ENCODE measurements around the gene ZSWIM8. TPM values are rescaled to one million over a fixed set of nuclear protein-coding genes. Genes with fewer than 3 reads are reported as not detected.

Gene ZSWIM8
- total and polyA plus RNA-seq, 10 of the 15 experiments (the other 5 are each of a cell fraction or from before 2014, with no cell fraction given): 7.8 to 47.1 (median 23.6) TPM

- TF ChIP-seq ZNF384 (IDR thresholded peaks at IDR 0.05; ENCODE audit: borderline replicate concordance, low read depth, low read length) (no peak), TCF7 (IDR thresholded peaks at IDR 0.05; ENCODE audit: borderline replicate concordance) (no peak), SIN3A (IDR thresholded peaks at IDR 0.05; ENCODE audit: low read depth, low read length) (no peak), NKRF (conservative IDR thresholded peaks at IDR 0.05) (no peak), FOXK2 (IDR thresholded peaks at IDR 0.05) (no peak), BCL3 (IDR thresholded peaks at IDR 0.05; ENCODE audit: borderline replicate concordance, insufficient read depth, low read depth, low read length, poor library complexity, severe bottlenecking) (no peak), EP300 (IDR thresholded peaks at IDR 0.05; ENCODE audit: borderline replicate concordance in 1 of 2, control insufficient read depth in 1 of 2, low read depth in 2 of 2, low read length in 2 of 2) (0 out of 4 replicates have a peak, but pooled peaks of 1 of the 2 experiments have one; percentile 48), POLR2AphosphoS5 (IDR thresholded peaks at IDR 0.05; ENCODE audit: low read length) (peak; percentile 56), NRF1 (conservative IDR thresholded peaks at IDR 0.05; ENCODE audit: low read depth, low read length) (no peak), SUZ12 (IDR thresholded peaks at IDR 0.05; ENCODE audit: unreplicated experiment) (no peak), IRF5 (IDR thresholded peaks at IDR 0.05; ENCODE audit: borderline replicate concordance) (no peak), RUNX3 (IDR thresholded peaks at IDR 0.05; ENCODE audit: low read length) (peak; percentile 75), POU2F2 (IDR thresholded peaks at IDR 0.05; ENCODE audit: borderline replicate concordance, low read depth, low read length) (no peak), TCF12 (IDR thresholded peaks at IDR 0.05; ENCODE audit: low read depth, low read length) (no peak), ZBTB4 (CRISPR knock-in tag; IDR thresholded peaks at IDR 0.05) (no peak), ELK1 (IDR thresholded peaks at IDR 0.05; ENCODE audit: low read depth, low read length) (no peak)
Measured at GRCh38 chr10:73803680-73804286, 18.4 kb downstream of the ZSWIM8 start (continued).

Measured in GM12878 (cell line).